IMR-90 (cell line): ENCODE measurements around the gene HLA-DOA. TPM values are rescaled to one million over a fixed set of nuclear protein-coding genes. Genes with fewer than 3 reads are reported as not detected.

ENCODE experiments used
- ATAC-seq: fragments of 200-7000 bp; cut with Tn5 transposase; 2 replicates; pipeline ENCODE4 v1.9.1; 2020; ENCODE audit warnings: low read depth, mild to moderate bottlenecking, moderate library complexity
- BruUV-seq: library from RNA; stranded (reverse); fragments of 400-500 nt; replicated peaks from 2 replicates; lab custom pipeline; 2021; lab: Mats Ljungman, UMichigan
- CTCF ChIA-PET: fragments of 300-600 bp; formaldehyde crosslinking; extraction: SDS; loops from one replicate; lab custom pipeline; 2021; ENCODE audit warnings: antibody characterized with exemption; lab: Yijun Ruan, JAX
- POLR2A ChIA-PET: fragments of 300-600 bp; sonication (Branson Sonifier 250); formaldehyde crosslinking; loops from one replicate; lab custom pipeline; 2022; ENCODE audit warnings: antibody characterized with exemption; ENCODE audit not compliant: unreplicated experiment; lab: Charles Lee
- DNase-seq: peaks from one replicate; pipeline ENCODE4 v3.0.0; 2013
- H2AFZ ChIP-seq: replicated peaks from 2 replicates; pipeline ENCODE3; 2013; ENCODE audit warnings: low read length, mild to moderate bottlenecking; ENCODE audit not compliant: poor library complexity
- H2AK5ac ChIP-seq: 2 replicates; pipeline ENCODE4 v1.6.1; 2013; ENCODE audit warnings: low read depth, low read length, inconsistent platforms
- H2AK9ac ChIP-seq: replicated peaks from 2 replicates; pipeline ENCODE3; 2013; ENCODE audit warnings: mild to moderate bottlenecking, low read depth, low read length, moderate library complexity; ENCODE audit not compliant: poor library complexity
- H2BK120ac ChIP-seq: 2 replicates; pipeline ENCODE4 v1.6.1; 2013; ENCODE audit warnings: low read depth, low read length, inconsistent platforms
- H2BK15ac ChIP-seq: 3 replicates; pipeline ENCODE4 v1.6.1; 2013; ENCODE audit warnings: low read depth, low read length, inconsistent platforms
- H2BK20ac ChIP-seq: 2 replicates; pipeline ENCODE4 v1.6.1; 2013; ENCODE audit warnings: low read depth, mild to moderate bottlenecking, inconsistent platforms, low read length, moderate library complexity
- H2BK5ac ChIP-seq: 2 replicates; pipeline ENCODE4 v1.6.1; 2013; ENCODE audit warnings: mild to moderate bottlenecking, low read depth, low read length, inconsistent platforms; ENCODE audit not compliant: poor library complexity, severe bottlenecking
- H3K14ac ChIP-seq: replicated peaks from 2 replicates; pipeline ENCODE4 v1.6.1; 2013; ENCODE audit warnings: low read depth, low read length, inconsistent platforms
- H3K18ac ChIP-seq: 2 replicates; pipeline ENCODE4 v1.6.1; 2013; ENCODE audit warnings: low read depth, low read length, control low read depth
- H3K23ac ChIP-seq: 2 replicates; pipeline ENCODE4 v1.6.1; 2013; ENCODE audit warnings: low read depth, low read length, inconsistent platforms
- H3K27ac ChIP-seq: 2 replicates; pipeline ENCODE4 v1.5.1; 2013; ENCODE audit warnings: mild to moderate bottlenecking, control low read depth, low read length; ENCODE audit not compliant: insufficient read depth
- H3K27me3 ChIP-seq: 2 replicates; pipeline ENCODE4 v1.6.1; 2013; ENCODE audit warnings: low read length; ENCODE audit not compliant: control insufficient read depth, insufficient read depth
- H3K36me3 ChIP-seq: 2 replicates; pipeline ENCODE4 v1.6.1; 2013; ENCODE audit warnings: low read length, mixed read lengths; ENCODE audit not compliant: control insufficient read depth, insufficient read depth
- H3K4ac ChIP-seq: 2 replicates; pipeline ENCODE4 v1.6.1; 2013; ENCODE audit warnings: low read depth, low read length, inconsistent platforms
- H3K4me1 ChIP-seq: 2 replicates; pipeline ENCODE4 v1.6.1; 2013; ENCODE audit warnings: low read length, mixed read lengths; ENCODE audit not compliant: control insufficient read depth, insufficient read depth
- H3K4me2 ChIP-seq: 2 replicates; pipeline ENCODE4 v1.6.1; 2013; ENCODE audit warnings: low read depth, mild to moderate bottlenecking, control low read depth, low read length, moderate library complexity
- H3K4me3 ChIP-seq: 2 replicates; pipeline ENCODE4 v1.5.1; 2013; ENCODE audit warnings: low read depth, mild to moderate bottlenecking, control low read depth, low read length, moderate library complexity; ENCODE audit not compliant: insufficient read depth
- H3K56ac ChIP-seq: 2 replicates; pipeline ENCODE4 v1.6.1; 2013; ENCODE audit warnings: low read length, inconsistent platforms; ENCODE audit not compliant: insufficient read depth; ENCODE audit errors: extremely low read depth
- H3K79me1 ChIP-seq, 2 experiments: 2 replicates each; pipeline ENCODE4 v1.6.1; 2013; ENCODE audit warnings: low read length in 2 of 2, inconsistent platforms in 1 of 2, low read depth in 1 of 2
- H3K9ac ChIP-seq: 2 replicates; pipeline ENCODE4 v1.6.1; 2013; ENCODE audit warnings: low read depth, low read length, control low read depth
- H3K9me1 ChIP-seq: 2 replicates; pipeline ENCODE4 v1.6.1; 2013; ENCODE audit warnings: low read length, inconsistent platforms; ENCODE audit not compliant: insufficient read depth
- H3K9me3 ChIP-seq: 2 replicates; pipeline ENCODE4 v1.6.1; 2013; ENCODE audit warnings: low read length; ENCODE audit not compliant: control insufficient read depth, insufficient read depth
- H4K20me1 ChIP-seq: 2 replicates; pipeline ENCODE4 v1.6.1; 2013; ENCODE audit warnings: low read length, inconsistent platforms; ENCODE audit not compliant: insufficient read depth
- H4K5ac ChIP-seq: 2 replicates; pipeline ENCODE4 v1.6.1; 2013; ENCODE audit warnings: mild to moderate bottlenecking, low read depth, low read length, control low read depth
- H4K8ac ChIP-seq, 2 experiments: 2 replicates each; pipeline ENCODE4 v1.6.1; 2013; ENCODE audit warnings: low read depth in 2 of 2, low read length in 2 of 2, control low read depth in 1 of 2, inconsistent platforms in 1 of 2
- H4K91ac ChIP-seq: 2 replicates; pipeline ENCODE4 v1.6.1; 2013; ENCODE audit warnings: low read depth, low read length, inconsistent platforms; ENCODE audit not compliant: insufficient read depth
- CHD1 ChIP-seq: IDR thresholded peaks from 2 replicates; pipeline ENCODE4 v1.6.1; 2012; ENCODE audit warnings: low read depth, low read length, improper control_type of control experiment
- FOS ChIP-seq: fragments of 150-350 bp; IDR thresholded peaks from 2 replicates; pipeline ENCODE4 v1.6.1; 2016; ENCODE audit warnings: low read depth, low read length
- MXI1 ChIP-seq: IDR thresholded peaks from 2 replicates; pipeline ENCODE4 v1.6.1; 2012; ENCODE audit warnings: low read depth, mild to moderate bottlenecking, low read length, moderate library complexity, borderline replicate concordance
- POLR2A ChIP-seq: IDR thresholded peaks from 2 replicates; pipeline ENCODE4 v1.6.1; 2012; ENCODE audit warnings: mild to moderate bottlenecking, low read depth, low read length
- RAD21 ChIP-seq: IDR thresholded peaks from 2 replicates; pipeline ENCODE4 v1.6.1; 2012; ENCODE audit warnings: low read length, improper control_type of control experiment
- WGBS, 2 experiments: methylation state at CpG; one replicate each; pipeline versions ENCODE4 v1.1.5 to v1.1.7; 2013; ENCODE audit warnings: missing lambda C conversion rate in 2 of 2; ENCODE audit not compliant: insufficient read length in 1 of 2; ENCODE audit errors: extremely low coverage in 2 of 2; 5-methylcytosine and 5-hydroxymethylcytosine counted together
- dilution Hi-C: fragments of 300-500 bp; cut with HindIII; formaldehyde crosslinking; loops from one replicate; pipeline ENCODE4 v1.14.3; 2018; ENCODE audit warnings: low sequenced_read_pairs; ENCODE audit not compliant: unreplicated experiment
- in situ Hi-C: fragments of 300-500 bp; cut with MboI; formaldehyde crosslinking; loops from 3 replicates; pipeline ENCODE4 v1.14.3; 2019; ENCODE audit warnings: low sequenced_read_pairs, inconsistent platforms, mixed read lengths
- intact Hi-C: fragments of 100-400 bp; cut with micrococcal nuclease; formaldehyde crosslinking; loops from 2 replicates; pipeline ENCODE4 v1.10.0; 2022
- polyA plus RNA-seq, 3 experiments: library from polyadenylated mRNA; depleted of rRNA; stranded (reverse); fragments of >200 nt; gene quantifications; 2 replicates each; pipeline ENCODE4 v1.2.3, GENCODE V29; 2012; ENCODE audit warnings: low replicate concordance in 1 of 3
- total RNA-seq: library from RNA; depleted of rRNA; stranded (reverse); fragments of >200 nt; gene quantifications from 2 replicates; pipeline ENCODE4 v1.2.3, GENCODE V29; 2012
- TF ChIP-seq, protein P1 (sequence below): conservative IDR thresholded peaks from 2 replicates; pipeline ENCODE4 v1.5.1; 2012; ENCODE audit warnings: mild to moderate bottlenecking, low read depth, low read length, improper control_type of control experiment

Gene HLA-DOA
- total and polyA plus RNA-seq, 2 of the 4 experiments (the other 2 are of a cell fraction): not detected

DNA sequence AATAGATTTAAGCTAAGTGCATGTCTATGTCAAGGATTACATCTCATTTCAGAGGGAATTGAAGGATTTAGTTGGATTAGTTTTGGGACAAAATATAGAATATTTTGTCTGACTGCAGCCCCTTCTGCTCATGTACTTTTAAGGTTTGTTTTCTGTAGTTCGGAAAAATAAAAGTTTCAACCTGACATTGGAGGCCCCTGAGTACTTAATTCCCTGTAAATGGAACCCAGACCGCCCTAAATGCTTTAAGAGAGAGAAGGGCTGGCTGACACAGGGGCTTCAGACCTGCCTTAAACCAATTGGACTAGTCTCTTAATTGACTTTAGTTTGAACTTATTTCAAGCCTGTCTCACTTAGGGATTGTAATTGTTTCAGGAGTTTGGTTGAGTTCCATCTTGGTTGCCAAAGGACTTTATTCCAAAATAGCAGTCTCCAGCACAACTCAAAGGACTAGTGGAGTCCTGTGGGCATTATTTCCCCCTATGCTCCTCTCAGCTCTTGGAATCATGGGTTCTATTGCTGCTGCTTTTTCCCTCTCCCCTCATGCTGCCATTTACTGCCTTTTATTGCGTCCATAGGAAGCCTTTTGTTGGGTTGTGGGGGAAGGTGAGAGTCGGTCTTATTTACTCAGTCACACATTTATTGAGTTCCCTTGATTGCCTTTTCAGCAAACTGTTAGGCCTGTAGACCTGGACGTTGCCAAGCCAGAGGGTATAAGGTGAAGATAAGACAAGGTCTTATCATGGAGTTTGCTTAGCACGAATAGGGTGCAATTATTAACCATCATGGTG is 26.5 kb downstream of the HLA-DOA start (continued):
- TF ChIP-seq MXI1: no peak

DNA sequence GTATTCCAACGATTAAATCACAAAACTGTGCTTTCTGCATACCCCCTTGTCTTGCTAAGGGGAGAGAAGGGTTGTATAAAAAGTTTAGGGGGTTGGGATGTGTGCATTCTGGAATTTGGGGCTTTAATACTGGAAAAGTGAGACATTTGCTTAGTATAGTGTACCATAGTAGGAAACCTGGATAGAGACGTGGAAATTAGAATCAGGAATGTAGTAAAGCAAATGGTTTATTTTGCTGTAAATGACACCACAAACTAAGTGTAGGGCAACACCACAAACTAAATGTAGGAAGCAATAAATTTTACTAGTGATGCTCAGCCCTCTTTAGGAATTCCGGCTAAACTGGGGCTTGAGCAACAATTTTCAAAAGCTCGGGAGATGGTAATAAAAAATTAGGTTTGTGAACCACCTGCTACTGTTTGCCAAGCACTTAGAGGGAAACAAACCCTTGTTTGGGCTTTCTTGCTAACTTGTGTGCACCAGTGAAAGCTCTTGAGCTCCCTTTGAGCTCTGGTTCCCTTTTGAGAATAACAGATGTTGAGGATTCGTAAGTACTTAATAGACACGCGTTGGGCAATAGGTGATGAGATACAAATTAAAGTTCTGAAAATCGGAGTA is 27.2 kb downstream of the HLA-DOA start:
- CTCF ChIA-PET: interaction anchor here (2.1 kb wide), 1 partner anchor 29 kb away, joined by 7 read pairs; no protein-coding TSS in a partner anchor
- H3K27ac ChIP-seq: no peak overlapping the region
- intact Hi-C loops: no loop called here

More for the DNA sequence above, 27.2 kb downstream of the HLA-DOA start:
- 67% methylated on average over 1 of the region's 8 CpGs; no CpG with 5 or more reads in 1 of the 2 experiments for WGBS, 2 experiments
- Histone ChIP-seq H2BK20ac (no peak overlapping the region), H3K4ac (no peak overlapping the region), H3K9me1 (peaks cover 9% of the 10 kb centered on the region; the same call in 1 of the 2 replicates), H4K5ac (no peak overlapping the region), H3K4me3 (no peak overlapping the region), H3K9ac (no peak overlapping the region), H4K8ac (no peak overlapping the region), H3K4me2 (no peak overlapping the region), H2AFZ (no peak overlapping the region), H3K9me3 (no peaks in the 10 kb centered on the region), H3K36me3 (peaks cover 43% of the 10 kb centered on the region), H2BK120ac (no peak overlapping the region), H2AK9ac (no peak overlapping the region), H2AK5ac (no peak overlapping the region), H3K27me3 (peaks cover 4% of the 10 kb centered on the region), H3K56ac (no peak overlapping the region), H2BK15ac (no peak overlapping the region), H4K20me1 (peaks cover 74% of the 10 kb centered on the region), H3K14ac (no peak overlapping the region), H2BK5ac (no peak overlapping the region), H3K4me1 (peaks cover 2% of the 10 kb centered on the region; the same call in 1 of the 2 replicates), H3K18ac (no peak overlapping the region), H4K91ac (no peak overlapping the region), H3K23ac (no peak overlapping the region; the same call in 1 of the 2 replicates), H3K79me1 (peaks cover 30 to 38% of the 10 kb centered on the region in 2 experiments)
- no peak for ATAC-seq
- dilution Hi-C loops (no loop called here), in situ Hi-C loops (no loop called here)
- no peak for DNase-seq
- BruUV-seq: no TSS peak
- TF ChIP-seq, protein P1, sequence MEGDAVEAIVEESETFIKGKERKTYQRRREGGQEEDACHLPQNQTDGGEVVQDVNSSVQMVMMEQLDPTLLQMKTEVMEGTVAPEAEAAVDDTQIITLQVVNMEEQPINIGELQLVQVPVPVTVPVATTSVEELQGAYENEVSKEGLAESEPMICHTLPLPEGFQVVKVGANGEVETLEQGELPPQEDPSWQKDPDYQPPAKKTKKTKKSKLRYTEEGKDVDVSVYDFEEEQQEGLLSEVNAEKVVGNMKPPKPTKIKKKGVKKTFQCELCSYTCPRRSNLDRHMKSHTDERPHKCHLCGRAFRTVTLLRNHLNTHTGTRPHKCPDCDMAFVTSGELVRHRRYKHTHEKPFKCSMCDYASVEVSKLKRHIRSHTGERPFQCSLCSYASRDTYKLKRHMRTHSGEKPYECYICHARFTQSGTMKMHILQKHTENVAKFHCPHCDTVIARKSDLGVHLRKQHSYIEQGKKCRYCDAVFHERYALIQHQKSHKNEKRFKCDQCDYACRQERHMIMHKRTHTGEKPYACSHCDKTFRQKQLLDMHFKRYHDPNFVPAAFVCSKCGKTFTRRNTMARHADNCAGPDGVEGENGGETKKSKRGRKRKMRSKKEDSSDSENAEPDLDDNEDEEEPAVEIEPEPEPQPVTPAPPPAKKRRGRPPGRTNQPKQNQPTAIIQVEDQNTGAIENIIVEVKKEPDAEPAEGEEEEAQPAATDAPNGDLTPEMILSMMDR: no peak
- TF ChIP-seq RAD21 (no peak), FOS (no peak), CHD1 (no peak), POLR2A (peak; percentile 33; the same call in 1 of the 2 replicates)
- POLR2A ChIA-PET: interaction anchor here (0.7 to 2.8 kb wide), 2 partner anchors 10 to 339 kb away, joined by 4 to 27 read pairs; no protein-coding TSS in a partner anchor
